Transverse colon (tissue), 3 donors: ENCODE data around the gene IGSF3.
"Not testable (repeated sequence)": the region's sequence is repeated elsewhere in the genome, so short reads cannot be mapped to it uniquely, and the experiment has no call there.

ENCODE experiments used
- CTCF ChIP-seq, 5 experiments: fragments of 200-600 bp in 3 of 5; fragments of 450-650 bp in 2 of 5; sonication (generic) in 3 of 5; IDR thresholded peaks; 1 replicate in 2 of 5; 2 replicates in 3 of 5; pipeline ENCODE4 v1.5.1; 2016 to 2017; ENCODE audit warnings: antibody characterized with exemption in 5 of 5, inconsistent platforms in 3 of 5, mild to moderate bottlenecking in 2 of 5, moderate library complexity in 1 of 5
- EP300 ChIP-seq: sonication (generic); formaldehyde crosslinking; IDR thresholded peaks from one replicate; pipeline ENCODE4 v1.6.1; 2017; ENCODE audit warnings: antibody characterized with exemption, low read depth
- POLR2A ChIP-seq: fragments of 450-650 bp; IDR thresholded peaks from one replicate; pipeline ENCODE4 v1.6.1; 2016; ENCODE audit warnings: antibody characterized with exemption, mild to moderate bottlenecking, moderate library complexity

GRCh38 chr1:116644993-116645392 is 22.5 kb downstream of the IGSF3 start:
- not testable (repeated sequence) for TF ChIP-seq CTCF (IDR thresholded peaks at IDR 0.05); EP300; POLR2A
